Nephron (organoid): ENCODE measurements around the gene TMEM18.

Experiments
- H3K27ac Mint-ChIP-seq, 3 experiments: 2 replicates each; pipeline ENCODE4 v1.8.0; 2020; ENCODE audit warnings: mixed read lengths in 3 of 3, mild to moderate bottlenecking in 2 of 3, moderate library complexity in 1 of 3
- H3K27me3 Mint-ChIP-seq: 2 replicates; pipeline ENCODE4 v1.8.0; 2021; ENCODE audit warnings: low read depth, mild to moderate bottlenecking, moderate library complexity, mixed read lengths
- H3K36me3 Mint-ChIP-seq: 2 replicates; pipeline ENCODE4 v1.8.0; 2020; ENCODE audit warnings: low read depth, mixed read lengths
- H3K4me1 Mint-ChIP-seq: 2 replicates; pipeline ENCODE4 v1.8.0; 2020; ENCODE audit warnings: mixed read lengths
- H3K4me3 Mint-ChIP-seq, 3 experiments: 2 replicates each; pipeline ENCODE4 v1.8.0; 2020; ENCODE audit warnings: mild to moderate bottlenecking in 3 of 3, mixed read lengths in 3 of 3, moderate library complexity in 2 of 3
- H3K9me3 Mint-ChIP-seq: 2 replicates; pipeline ENCODE4 v1.8.0; 2020; ENCODE audit warnings: mixed read lengths
- CTCF ChIP-seq, 3 experiments: fragments of 200-600 bp; sonication (generic); IDR thresholded peaks; one replicate each; pipeline ENCODE4 v1.5.0; 2021; ENCODE audit warnings: antibody characterized with exemption in 3 of 3; ENCODE audit not compliant: unreplicated experiment in 3 of 3

The TMEM18 gene

GRCh38 chr2:665340-666073 is 11.7 kb downstream of the TMEM18 start:
- TF ChIP-seq CTCF (IDR thresholded peaks at IDR 0.05; ENCODE audit: unreplicated experiment in 3 of 3): no peak
- H3K9me3 Mint-ChIP-seq: peaks cover 19% of the 10 kb centered on the region
- no peak overlapping the region for H3K4me3 Mint-ChIP-seq

GRCh38 chr2:664063-664462 is 13.1 kb downstream of the TMEM18 start:
- H3K9me3 Mint-ChIP-seq: peaks cover 19% of the 10 kb centered on the region
- H3K27me3 Mint-ChIP-seq: peaks cover 3% of the 10 kb centered on the region
- peaks cover 54% of the 10 kb centered on the region for H3K36me3 Mint-ChIP-seq
- no peak for TF ChIP-seq CTCF (IDR thresholded peaks at IDR 0.05; ENCODE audit: unreplicated experiment in 3 of 3)
- no peaks in the 10 kb centered on the region for H3K4me1 Mint-ChIP-seq
- H3K4me3 Mint-ChIP-seq: no peak overlapping the region
- no peak overlapping the region for H3K27ac Mint-ChIP-seq

More at GRCh38 chr2:665340-666073, 11.7 kb downstream of the TMEM18 start:
- Mint-ChIP-seq H3K27ac (no peak overlapping the region), H3K27me3 (peaks cover 1% of the 10 kb centered on the region), H3K4me1 (peaks cover 6% of the 10 kb centered on the region), H3K36me3 (peaks cover 68% of the 10 kb centered on the region)

GRCh38 chr2:663221-663620 is 14.0 kb downstream of the TMEM18 start:
- Mint-ChIP-seq H3K36me3 (peaks cover 47% of the 10 kb centered on the region), H3K4me1 (no peaks in the 10 kb centered on the region), H3K27me3 (peaks cover 3% of the 10 kb centered on the region), H3K27ac (no peak overlapping the region), H3K4me3 (no peak overlapping the region), H3K9me3 (peaks cover 17% of the 10 kb centered on the region)
- no peak for TF ChIP-seq CTCF (IDR thresholded peaks at IDR 0.05; ENCODE audit: unreplicated experiment in 3 of 3)

GRCh38 chr2:661360-661635 is 15.9 kb downstream of the TMEM18 start:
- H3K4me1 Mint-ChIP-seq: no peaks in the 10 kb centered on the region
- no peak overlapping the region for H3K4me3 Mint-ChIP-seq
- no peak overlapping the region for H3K27ac Mint-ChIP-seq
- H3K27me3 Mint-ChIP-seq: peaks cover 3% of the 10 kb centered on the region
- H3K9me3 Mint-ChIP-seq: peaks cover 16% of the 10 kb centered on the region
- peaks cover 29% of the 10 kb centered on the region for H3K36me3 Mint-ChIP-seq
- no peak for TF ChIP-seq CTCF (IDR thresholded peaks at IDR 0.05; ENCODE audit: unreplicated experiment in 3 of 3)

DNA sequence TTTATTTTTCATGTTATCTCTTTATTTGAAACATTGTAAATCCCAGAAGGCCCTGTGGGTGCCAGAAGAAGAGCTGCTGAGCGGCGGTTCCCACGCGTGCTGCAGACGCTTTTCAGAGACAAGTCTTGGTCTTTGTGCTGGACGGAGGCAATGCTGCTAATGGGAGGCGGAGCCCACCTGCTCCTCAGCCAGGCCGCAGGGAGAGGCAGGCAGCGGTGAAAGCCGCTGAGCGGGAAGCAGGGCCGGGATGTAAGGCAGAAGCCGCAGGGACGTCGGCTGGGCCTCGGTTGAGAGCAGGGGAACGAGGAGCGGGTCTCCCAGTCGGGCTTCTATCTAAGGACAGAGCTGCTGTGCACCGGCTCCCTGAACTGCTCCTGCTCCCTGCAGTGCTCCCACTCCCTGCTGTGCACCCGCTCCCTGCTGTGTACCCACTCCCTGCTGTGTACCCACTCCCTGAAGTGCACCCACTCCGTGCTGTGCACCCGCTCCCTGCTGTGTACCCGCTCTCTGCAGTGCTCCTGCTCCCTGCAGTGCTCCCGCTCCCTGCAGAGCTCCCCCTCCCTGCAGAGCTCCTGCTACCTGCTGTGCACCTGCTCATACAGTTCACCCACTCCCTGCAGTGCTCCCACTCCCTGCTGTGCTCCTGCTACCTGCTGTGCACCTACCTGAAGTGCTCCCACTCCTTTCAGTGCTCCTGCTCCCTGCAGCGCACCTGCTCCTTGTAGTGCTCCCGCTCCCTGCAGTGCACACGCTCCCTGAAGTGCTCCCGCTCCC is 16.4 kb downstream of the TMEM18 start:
- Mint-ChIP-seq H3K27ac (no peak overlapping the region), H3K4me3 (no peak overlapping the region), H3K27me3 (peaks cover 3% of the 10 kb centered on the region), H3K36me3 (peaks cover 24% of the 10 kb centered on the region), H3K4me1 (no peaks in the 10 kb centered on the region), H3K9me3 (peaks cover 15% of the 10 kb centered on the region)
- no peak for TF ChIP-seq CTCF (IDR thresholded peaks at IDR 0.05; ENCODE audit: unreplicated experiment in 3 of 3)
